Hindlimb muscle (tissue), 1 donor: Measurements from ENCODE around the gene ADK. TPM values are rescaled to one million over a fixed set of nuclear protein-coding genes. Genes with fewer than 3 reads are reported as not detected.
A peak's percentile ranks its signal among the peaks of the same experiment; 100 is the strongest.
"Not testable (repeated sequence)": the region's sequence is repeated elsewhere in the genome, so short reads cannot be mapped to it uniquely, and the experiment has no call there.

Experiments
- DNase-seq: peaks from one replicate; pipeline ENCODE4 v3.0.0-alpha.2; 2013
- polyA plus RNA-seq: library from polyadenylated mRNA; unstranded; fragments of 120-200 nt; gene quantifications from one replicate; pipeline ENCODE4 v1.2.1, GENCODE V29; 2013; ENCODE audit not compliant: insufficient read length

ADK gene
- polyA plus RNA-seq, 1 donor: 30.8 TPM

DNA sequence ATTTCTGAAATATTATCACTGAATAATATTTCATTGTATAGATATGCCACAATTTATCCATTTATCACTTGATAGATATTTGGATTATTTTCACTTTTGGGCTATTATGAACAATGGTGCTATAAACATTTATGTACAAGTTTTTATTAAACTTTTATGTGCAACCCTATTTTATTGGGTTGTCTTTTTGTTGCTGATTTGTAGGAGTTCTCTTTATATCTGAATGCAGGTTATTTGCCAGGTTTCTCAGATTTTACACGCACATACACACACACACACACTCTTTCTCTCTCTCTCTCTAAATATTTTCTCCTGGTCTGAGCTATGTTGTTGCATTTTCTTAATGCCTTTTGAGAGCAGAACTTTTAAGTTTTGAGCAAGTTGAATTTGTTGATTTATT lies 36.2 kb downstream of the ADK start:
- DNase-seq: no peak

DNA sequence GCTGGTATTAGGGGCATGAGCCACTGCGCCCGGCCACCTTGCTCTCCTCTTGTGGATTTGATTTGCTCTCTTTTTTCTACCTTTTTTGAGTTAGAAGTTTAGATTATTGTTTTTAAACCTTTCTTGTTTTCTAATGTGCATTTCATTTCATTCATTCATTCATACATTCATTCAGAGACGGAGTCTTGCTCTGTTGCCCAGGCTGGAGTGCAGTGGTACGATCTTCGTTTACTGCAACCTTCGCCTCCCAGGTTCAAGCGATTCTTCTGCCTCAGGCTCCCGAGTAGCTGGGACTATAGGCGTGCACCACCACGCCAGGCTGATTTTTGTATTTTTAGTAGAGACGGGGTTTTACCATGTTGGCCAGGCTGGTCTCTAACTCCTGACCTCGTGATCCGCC lies 37.6 kb downstream of the ADK start:
- not testable (repeated sequence) for DNase-seq

DNA sequence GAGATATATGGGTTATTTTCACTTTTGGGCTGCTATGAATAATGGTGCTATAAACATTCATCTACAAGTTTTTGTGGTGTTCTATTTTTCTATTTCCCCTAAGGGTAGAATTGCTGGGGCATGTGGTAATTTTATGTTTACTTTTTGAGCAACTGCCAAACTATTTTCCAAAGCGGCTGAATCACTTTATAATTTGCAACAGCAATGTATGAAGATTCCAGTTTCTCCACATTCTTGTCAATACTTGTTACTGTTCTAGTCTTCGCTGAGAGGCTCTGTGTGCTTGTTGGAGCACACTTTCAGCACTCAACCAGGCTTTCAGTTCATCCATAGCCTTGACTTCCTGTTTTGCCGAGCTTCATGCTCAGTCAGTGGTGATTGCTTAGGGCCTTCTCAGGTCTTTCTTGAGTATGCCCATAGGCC lies 39.0 kb downstream of the ADK start:
- peak; percentile 26 for DNase-seq

DNA sequence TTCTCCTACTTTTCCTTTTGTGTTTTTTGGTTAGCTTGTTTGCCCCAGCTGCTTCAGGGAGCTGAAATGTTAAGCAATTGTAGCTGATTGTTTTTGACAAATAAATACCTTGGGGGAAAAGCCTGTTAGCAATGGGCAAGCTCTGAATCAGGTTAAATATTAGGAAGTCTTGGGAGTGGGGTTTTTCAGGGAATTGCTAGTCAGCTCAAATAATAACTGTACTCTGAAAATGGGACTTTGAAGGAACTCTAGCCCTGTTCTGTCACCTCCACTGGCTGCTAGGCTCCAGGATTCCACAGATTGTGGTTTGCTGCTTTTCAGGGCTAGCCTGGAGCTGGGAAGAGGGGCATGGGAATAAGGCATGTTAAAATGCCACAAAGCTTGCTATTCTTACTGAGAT lies 39.5 kb downstream of the ADK start:
- no peak for DNase-seq

DNA sequence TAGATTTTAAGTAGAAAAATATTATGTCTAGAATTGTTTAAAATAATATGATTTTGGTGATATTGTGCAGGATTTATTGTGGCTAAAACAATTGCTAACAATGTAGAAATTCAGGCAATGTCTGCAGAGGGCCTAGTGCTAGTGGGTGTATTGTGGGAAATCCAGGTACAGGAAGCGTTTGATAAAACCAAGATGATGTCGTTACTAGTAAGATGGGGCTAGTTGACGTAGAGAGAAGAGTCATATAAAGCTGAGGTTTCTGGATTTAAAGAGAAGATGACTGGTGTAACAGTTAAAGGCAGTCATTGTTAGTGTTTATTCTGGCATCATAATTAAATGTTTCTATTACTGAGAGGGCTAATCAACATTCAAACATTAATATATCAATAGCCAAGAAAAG lies 43.5 kb downstream of the ADK start:
- DNase-seq: no peak

DNA sequence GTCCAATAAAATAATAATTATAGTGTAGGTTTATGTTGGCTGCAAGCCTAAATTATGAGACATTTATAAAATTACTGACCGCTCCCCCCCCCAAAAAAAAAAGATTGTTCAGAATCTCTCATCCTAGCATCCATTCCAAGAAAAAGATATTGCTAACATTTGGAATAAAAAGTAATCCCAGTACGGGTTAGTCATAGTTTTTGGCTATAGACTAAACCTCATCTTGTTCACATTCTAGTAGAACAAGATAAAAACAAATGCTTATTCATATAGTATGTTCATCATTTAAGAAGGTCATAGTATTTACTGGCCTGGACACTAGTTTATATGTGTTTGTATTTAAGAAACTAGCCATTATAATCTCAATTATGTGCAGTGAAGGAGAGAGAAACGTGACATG lies 44.0 kb downstream of the ADK start:
- no peak for DNase-seq

DNA sequence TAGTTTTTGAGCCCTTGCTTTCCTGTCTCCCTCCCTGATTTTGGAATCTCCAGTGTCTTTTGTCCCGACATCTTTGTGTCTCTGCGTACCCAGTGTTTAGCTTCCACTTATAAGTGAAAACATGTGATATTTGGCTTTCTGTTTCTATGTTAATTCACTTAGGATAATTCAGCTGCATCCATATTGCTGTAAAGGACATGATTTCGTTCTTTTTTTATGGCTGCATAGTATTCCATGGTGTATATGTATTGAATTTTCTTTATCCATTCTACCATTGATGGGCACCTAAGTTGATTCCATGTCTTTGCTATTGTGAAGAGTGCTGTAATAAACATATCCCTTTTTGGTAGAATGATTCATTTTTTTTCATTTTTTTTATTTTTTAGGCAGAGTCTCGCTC lies 48.3 kb downstream of the ADK start:
- DNase-seq: no peak

DNA sequence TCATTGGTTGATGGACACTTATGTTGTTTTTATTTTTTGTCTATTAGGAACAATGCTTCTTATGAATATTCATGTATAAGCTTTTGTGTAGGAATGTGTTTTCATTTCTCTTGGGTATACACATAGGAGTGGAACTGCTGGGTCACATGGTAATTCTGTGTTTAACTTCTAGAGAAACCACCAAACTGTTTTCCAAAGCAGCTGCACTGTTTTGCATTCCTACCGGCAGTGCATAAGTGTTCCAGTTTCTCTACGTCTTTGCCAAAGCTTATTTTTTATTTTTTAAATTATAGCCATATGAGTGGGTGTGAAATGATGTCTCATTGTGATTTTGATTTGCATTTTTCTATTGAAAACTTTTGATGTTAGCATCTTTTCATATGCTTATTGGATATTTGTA lies 51.3 kb downstream of the ADK start:
- DNase-seq: no peak

DNA sequence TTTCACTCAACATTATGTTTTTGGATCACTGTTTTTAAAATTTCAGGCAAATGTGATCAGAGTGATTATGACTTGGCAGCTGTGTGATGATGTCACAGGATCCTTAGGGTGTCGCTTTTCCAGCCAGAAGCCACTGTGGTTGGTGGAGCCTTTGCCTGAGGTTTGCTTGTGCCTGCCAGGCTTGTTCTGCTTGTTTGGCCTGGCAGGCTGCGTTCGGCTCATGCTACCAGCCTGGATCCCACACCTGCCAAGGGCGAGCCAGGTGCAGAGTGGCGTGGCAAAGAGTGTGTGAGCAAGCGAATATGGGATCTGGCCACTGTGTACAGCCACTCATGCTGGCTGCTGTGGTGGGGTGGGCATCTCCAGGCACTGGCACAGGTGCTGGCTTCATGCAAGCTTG lies 55.7 kb downstream of the ADK start:
- no peak for DNase-seq

DNA sequence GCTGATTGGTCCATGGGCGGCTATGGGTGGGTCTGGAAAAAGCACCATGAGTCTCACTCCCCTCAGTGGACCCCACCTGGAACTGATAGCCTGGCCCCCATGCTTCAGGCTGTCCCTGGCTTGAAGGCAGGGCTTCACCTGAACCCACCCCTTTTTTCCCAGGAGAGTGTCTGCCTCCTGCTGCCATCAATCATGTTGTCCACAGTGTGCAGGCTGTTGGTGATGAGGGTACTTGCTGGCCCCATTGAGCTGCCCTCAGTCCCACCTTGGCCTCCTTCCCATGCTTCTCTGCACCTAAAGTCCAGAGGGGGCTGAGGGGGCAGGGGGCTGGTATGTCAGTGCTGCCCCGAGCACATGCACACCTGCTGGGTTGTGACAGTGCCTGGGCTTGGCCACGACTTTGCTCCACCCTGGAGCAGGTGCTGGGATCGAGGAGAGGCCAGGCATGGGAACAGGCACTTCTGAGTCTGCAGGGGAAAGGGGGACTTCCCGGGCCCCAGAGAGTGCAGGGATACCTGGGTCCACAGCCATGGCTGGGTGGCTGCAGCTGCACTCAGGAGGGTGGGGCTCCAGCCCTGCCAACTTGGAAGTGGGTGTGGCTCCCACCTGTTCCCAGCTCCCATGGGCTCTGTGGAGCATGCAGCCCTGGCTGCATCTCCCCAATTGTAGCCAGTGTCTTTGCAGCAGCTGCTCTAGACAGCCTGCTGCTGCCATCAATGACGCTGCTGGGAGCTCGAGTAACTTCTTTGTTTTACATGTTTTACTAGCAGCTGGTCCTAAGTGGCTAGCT lies 56.9 kb downstream of the ADK start:
- DNase-seq: peak; percentile 72

DNA sequence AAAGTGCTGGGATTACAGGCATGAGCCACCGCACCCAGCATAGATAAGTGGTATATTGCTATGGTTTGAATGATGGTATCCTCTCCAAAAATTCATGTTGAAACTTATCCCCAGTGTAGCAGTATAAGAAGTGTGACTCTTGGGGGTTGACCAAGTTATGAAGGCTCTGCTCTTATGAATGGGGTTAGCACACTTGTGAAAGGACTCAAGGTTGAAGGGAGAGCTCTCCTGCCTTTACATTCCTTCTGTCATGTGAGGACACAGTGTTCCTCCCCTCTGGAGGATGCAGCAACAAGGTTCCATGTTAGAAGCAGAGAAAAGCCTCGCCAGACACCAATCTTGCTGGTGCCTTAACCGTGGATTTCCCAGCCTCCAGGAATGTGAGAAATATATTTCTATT lies 58.0 kb downstream of the ADK start:
- DNase-seq: no peak

DNA sequence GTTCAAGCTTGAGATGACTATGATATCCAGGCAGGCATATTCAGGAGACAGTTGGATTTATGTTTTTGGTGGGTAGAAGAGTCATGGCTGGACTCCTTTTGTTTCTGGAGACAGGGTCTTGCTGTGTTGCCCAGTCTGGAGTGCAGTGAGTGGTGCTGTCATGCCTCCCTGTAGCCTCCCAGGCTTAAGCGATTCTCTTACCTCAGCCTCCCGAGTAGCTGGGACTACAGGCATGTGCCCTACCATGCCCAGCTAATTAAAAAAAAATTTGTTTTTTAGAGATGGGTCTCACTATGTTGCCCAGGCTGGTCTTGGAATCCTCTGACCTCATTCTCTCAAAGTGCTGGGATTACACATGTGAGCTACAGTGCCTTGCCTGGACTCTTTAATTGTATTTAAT lies 62.0 kb downstream of the ADK start:
- no peak for DNase-seq

DNA sequence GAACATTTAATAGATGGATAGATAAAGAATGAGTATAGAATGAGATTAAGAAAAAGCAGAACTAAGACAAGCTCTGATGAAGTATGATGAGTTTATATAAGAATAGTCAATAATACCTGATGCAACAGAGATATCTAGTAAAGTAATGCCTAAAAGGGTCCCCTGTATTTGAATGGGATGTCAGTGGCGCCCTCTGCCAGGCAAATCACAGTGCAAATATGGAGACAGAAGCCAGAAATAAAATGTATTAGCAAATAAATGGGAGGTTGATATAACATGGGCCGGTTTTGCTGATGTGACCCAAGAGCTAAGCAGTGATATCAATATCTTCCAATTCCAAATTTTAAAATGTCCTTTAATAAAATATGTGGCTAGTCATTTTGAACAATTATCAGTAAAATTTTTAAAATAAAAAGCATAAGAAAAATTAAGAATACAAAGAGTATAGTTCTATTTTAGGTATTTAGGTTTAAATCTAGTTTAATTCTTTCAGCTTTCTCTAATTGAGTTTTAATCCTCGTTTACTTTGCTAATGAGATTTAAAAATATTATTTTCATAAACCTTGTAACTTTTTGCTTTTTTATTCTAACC lies 62.6 kb downstream of the ADK start:
- DNase-seq: peak; percentile 33

DNA sequence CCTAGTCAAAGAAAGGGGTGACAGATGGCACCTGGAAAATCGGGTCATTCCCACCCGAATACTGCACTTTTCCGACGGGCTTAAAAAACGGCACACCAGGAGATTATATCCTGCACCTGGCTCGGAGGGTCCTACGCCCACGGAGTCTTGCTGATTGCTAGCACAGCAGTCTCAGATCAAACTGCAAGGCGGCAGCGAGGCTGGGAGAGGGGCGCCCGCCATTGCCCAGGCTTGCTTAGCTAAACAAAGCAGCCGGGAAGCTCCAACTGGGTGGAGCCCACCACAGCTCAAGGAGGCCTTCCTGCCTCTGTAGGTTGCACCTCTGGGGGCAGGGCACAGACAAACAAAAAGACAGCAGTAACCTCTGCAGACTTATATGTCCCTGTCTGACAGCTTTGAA lies 66.1 kb downstream of the ADK start:
- not testable (repeated sequence) for DNase-seq

DNA sequence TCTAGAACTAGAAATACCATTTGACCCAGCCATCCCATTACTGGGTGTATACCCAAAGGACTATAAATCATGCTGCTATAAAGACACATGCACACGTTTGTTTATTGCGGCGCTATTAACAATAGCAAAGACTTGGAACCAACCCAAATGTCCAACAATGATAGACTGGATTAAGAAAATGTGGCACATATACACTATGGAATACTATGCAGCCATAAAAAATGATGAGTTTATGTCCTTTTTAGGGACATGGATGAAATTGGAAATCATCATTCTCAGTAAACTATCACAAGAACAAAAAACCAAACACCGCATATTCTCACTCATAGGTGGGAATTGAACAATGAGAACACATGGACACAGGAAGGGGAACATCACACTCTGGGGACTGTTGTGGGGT lies 71.4 kb downstream of the ADK start:
- DNase-seq: not testable (repeated sequence)

DNA sequence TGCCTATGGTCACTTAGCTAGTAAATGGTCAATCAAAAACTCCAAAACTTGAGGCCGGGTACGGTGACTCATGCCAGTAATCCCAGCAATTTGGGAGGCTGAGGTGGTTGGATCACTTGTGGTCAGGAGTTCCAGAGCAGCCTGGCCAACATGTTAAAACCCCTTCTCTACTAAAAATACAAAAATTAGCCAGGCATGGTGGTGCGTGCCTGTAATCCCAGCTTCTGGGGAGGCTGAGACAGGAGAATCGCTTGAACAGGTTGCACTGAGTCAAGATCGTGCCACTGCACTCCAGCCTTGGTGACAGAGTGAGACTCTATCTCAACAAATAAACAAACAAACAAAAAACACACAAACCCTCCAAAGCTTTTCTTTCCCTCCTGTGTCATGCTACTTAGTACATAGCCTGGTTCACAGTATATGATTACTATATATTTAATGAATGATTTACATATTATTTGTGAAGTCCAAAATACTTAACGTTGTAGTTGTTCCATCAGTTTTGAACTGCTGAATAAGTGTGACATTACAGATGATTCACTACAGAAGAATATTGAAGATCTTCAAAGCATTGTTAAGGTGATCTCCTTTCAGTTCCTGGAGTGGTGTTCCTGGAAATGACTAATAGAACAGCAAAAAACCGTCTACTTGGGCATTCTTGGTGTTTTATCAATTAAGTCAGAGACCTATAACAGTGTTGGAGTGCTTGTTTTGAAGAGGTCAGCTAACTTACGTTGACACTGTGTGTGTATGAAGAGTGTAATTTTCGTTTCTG lies 72.9 kb downstream of the ADK start:
- DNase-seq: no peak

DNA sequence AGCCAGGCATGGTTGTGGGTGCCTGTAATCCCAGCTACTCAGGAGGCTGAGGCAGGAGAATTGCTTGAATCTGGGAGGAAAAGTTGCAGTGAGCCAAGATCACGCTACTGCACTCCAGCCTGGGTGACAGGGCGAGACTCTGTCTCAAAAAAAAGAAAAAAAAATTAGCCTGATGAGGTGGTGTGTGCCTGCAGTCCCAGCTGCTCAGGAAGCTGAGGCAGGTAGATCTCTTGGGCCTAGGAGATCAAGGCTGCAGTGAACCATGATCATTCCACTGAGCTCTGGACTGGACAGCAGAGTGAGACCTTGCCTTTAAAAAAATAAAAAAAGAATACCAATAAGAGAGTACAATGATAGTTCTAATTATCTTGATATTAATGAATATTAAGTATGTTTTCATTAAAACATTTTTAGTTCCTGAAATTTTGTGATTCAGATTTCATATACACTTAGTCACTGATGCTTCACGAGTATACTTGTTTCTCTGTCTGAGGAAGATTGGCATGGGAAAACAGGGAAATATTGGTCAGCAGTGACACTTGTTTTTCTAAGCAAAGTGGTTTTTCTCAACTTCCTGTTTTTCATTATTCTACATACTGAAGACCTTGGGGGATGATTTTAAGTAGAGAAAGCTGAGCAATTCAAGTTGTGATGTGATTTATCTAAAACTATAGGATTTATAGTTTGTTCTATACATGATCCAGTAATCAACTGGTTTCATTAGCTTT lies 76.8 kb downstream of the ADK start:
- DNase-seq: no peak

DNA sequence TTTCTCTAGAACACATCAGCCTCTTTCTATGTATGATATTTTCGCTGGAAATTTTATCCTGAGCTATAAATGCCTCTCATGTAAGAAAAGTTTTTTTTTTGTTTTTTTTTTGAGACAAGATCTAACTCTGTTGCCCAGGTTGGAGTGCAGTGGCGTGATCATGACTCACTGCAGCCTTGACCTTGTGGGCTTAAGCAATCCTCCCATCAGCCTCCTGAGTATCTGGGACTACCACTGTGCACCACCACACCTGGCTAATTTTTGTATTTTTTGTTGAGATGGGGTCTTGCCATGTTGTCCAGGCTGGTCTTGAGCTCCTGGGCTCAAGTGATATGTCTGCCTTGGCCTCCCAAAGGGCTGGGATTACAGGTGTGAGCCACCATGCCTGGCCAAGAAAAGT lies 80.4 kb downstream of the ADK start:
- no peak for DNase-seq

DNA sequence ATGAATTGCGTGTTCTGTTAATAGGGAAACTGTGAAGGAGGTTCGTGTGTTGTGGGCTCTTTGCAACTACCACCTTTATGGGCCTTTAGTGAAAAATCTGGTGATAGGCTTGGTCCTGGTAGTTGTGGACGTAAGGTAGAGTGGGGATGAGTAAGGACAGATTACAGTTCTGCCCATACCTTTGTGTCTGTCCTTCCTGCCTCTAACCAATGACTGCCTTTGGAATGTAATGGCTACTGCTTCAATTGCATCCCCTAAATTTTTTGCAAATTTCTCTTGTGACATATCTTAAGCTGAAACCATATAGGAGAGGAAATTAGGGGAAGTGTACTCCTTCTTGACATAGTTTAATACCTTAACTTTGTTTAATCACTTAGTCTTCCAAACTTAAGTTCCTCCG lies 82.3 kb downstream of the ADK start:
- no peak for DNase-seq

DNA sequence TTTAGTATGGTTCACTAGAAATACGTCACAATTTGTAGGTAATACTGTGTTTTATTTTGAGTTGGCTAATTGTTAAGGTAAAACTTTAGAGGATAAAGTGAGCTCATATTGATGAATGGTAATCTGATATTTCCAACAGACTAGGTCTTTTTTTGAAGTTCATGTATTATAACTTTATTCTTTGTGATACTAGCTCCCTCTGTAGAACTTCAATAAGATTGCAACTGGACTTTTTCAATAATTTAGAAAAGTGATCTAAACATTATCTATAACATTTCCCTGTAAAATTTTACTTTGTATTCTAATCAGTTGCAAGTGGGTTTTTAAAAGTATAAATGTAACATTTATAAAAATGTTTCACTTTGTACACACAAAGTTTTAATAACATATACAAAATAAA lies 83.5 kb downstream of the ADK start:
- DNase-seq: no peak

DNA sequence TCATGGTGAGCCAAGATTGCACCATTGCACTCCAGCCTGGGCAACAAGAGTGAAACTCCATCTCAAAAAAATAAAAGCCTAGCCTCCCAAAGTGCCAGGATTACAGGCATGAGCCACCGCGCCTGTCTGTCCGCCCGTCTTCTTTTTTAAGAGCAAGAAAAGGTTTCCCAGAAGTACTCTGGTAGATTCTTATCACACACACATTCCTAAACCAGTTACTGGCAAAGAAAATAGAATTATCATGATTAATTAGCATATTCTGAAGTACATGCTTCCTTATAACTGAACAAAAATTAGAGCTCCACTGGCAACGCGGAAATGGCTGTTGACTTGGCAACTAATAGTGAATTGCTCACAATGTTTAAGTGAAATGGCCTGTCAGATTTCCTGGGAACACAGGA lies 87.0 kb downstream of the ADK start:
- no peak for DNase-seq

DNA sequence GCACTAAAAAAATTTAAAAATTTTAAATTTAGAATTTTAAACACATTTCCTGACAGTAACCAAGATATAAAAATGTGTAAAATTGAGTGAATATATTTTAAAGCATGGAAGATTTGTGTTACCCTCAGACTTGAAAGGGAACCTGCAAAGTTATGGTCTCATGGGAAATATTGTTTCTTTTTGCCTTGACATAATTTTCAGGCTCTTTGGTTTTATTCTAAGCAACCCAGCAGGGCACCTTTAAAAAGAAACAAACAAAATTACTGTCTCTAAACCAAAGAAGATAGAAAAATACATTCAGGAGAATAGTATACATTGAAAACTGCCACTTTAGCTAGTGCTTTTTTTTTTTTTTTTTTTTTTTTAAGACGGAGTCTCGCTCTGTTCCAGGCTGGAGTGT lies 87.5 kb downstream of the ADK start:
- no peak for DNase-seq

DNA sequence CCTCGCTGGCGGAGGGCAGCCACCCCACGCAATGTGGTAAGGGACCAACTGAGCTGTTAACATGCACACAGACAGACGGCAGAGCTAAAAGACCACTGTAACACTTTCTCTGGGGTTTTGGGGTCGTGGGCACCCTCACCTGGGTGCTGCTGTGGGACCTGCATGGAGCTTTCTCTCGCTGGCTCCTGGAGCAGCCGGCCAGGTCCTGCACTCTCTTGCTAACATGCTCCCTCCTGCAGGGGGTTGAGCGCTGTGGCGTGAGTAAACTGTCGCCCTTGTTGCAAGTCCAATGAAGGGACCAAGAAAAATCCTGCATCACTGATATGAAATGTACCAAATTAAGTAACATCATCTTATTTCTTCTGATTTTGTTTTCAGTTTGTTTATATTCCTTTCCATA lies 92.0 kb downstream of the ADK start:
- no peak for DNase-seq
